SK-N-MC (cell line): ENCODE results near the gene ZNF319.

ENCODE experiments used
- EZH2 ChIP-seq: fragments of 200-600 bp; sonication (generic); IDR thresholded peaks from one replicate; pipeline ENCODE4 v1.6.1; 2017; ENCODE audit warnings: antibody characterized with exemption
- FOXP2 ChIP-seq: optimal IDR thresholded peaks from 2 replicates; pipeline ENCODE3; 2011; ENCODE audit warnings: mild to moderate bottlenecking, moderate library complexity; ENCODE audit not compliant: insufficient read depth; ENCODE audit errors: extremely low read length, control extremely low read depth
- POLR2AphosphoS5 ChIP-seq: IDR thresholded peaks from 2 replicates; pipeline ENCODE4 v1.6.1; 2012; ENCODE audit warnings: mild to moderate bottlenecking, low read depth, low read length, borderline replicate concordance

GRCh38 chr16:57997176-57997527, 3.3 kb downstream of the ZNF319 start:
- TF ChIP-seq POLR2AphosphoS5 (no peak), EZH2 (no peak), FOXP2 (no peak)
